ENCODE measurements around the gene DSC1. TPM values are rescaled to one million over a fixed set of nuclear protein-coding genes. Genes with fewer than 3 reads are reported as not detected.

DSC1 gene
- total RNA-seq, 2 donors from 2014 or later = 0.41 TPM; not detected in 1

DNA sequence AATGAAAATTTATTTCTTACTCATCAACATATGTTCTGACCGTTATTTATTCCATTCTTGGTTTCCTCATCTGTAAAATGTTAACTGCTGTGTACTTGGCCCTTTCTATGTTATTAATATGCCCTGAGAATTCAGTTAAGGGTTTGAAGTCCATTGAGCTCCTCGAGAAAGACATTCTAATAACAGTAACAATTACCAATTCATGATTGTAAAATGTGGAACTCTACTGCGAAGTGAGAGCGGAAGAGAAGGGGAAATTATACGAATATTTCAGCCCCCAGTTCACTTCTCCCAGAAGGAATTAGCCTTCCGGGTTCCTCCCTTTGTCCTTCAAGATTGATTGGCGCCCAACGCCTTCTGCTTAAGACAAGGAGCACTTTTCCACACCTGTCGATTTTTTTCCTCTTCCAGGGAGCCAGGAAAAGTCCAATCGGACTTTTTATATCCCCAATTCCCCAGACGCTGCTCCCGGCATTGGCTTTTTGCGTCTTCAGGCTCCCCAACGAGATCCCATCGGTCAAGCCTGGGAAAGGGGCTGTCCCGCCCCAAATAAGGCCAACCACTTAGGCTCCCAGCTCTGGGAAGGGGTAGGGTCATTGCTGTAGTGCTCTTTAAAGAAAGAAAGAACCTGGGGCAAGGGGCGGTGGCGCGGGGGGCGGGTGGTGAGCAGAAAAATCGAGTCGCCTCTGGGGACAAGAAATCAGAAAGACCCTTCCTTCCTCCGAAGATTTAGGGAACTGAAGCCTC is 62.0 kb downstream of the DSC1 start:
- H3K4me1 ChIP-seq (ENCODE audit: control insufficient read depth in 1 of 2, low read depth in 2 of 2) = no peaks in the 10 kb centered on the region
- H3K4me3 ChIP-seq = peak overlapping the region; percentile 72
- no peaks in the 10 kb centered on the region for H3K9me3 ChIP-seq
- H3K27me3 ChIP-seq (replicated peaks; ENCODE audit: insufficient read depth) = no peaks in the 10 kb centered on the region
- no peak for ATAC-seq (ENCODE audit: insufficient number of reproducible peaks, low FRiP score, low read depth)
- no peak for DNase-seq (ENCODE audit: low spot score)
- TF ChIP-seq, protein P1, sequence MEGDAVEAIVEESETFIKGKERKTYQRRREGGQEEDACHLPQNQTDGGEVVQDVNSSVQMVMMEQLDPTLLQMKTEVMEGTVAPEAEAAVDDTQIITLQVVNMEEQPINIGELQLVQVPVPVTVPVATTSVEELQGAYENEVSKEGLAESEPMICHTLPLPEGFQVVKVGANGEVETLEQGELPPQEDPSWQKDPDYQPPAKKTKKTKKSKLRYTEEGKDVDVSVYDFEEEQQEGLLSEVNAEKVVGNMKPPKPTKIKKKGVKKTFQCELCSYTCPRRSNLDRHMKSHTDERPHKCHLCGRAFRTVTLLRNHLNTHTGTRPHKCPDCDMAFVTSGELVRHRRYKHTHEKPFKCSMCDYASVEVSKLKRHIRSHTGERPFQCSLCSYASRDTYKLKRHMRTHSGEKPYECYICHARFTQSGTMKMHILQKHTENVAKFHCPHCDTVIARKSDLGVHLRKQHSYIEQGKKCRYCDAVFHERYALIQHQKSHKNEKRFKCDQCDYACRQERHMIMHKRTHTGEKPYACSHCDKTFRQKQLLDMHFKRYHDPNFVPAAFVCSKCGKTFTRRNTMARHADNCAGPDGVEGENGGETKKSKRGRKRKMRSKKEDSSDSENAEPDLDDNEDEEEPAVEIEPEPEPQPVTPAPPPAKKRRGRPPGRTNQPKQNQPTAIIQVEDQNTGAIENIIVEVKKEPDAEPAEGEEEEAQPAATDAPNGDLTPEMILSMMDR (IDR thresholded peaks at IDR 0.05) = no peak
- H3K36me3 ChIP-seq = no peaks in the 10 kb centered on the region
- H3K27ac ChIP-seq = peak overlapping the region; percentile 38 to 52

DNA sequence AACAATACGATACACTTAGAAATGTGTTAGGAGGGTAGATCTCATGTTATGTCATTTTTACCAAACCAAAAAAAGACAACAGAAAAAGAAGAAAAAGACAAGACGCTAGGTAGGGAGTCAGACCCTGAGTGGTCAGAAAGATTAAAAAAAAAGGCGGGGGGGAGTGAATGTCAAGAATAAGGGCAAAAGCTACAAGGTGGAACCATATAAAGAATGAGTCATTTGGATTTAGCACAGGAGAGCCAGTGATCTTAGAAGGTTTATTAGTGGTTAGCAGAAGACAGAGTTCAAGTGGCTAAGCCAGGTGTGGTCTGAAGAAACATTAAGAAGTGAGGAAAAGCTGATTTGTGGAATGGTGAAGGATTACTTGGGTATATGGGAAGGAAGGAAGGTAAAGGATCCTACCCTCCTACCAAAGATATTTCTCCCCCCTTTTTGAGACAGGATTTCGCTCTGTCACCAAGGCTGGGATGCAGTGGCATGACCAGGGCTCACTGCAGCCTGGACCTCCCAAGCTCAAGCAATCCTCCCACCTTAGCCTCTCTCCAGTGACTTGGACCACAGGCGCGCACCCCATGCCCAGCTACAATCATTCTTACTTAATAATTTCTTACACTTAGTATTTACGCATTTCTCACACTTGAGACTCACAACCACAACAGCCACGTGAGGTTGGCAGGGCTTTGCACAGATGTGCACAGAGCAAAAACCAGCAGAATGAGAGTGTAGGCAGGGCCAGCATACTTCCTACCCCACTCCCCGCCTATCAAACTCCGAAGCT is 63.0 kb downstream of the DSC1 start:
- ATAC-seq (ENCODE audit: insufficient number of reproducible peaks, low FRiP score, low read depth) (no peak), DNase-seq (ENCODE audit: low spot score) (no peak)
- Histone ChIP-seq H3K27ac (no peak overlapping the region), H3K36me3 (no peaks in the 10 kb centered on the region), H3K27me3 (replicated peaks; ENCODE audit: insufficient read depth) (no peaks in the 10 kb centered on the region), H3K4me1 (ENCODE audit: control insufficient read depth in 1 of 2, low read depth in 2 of 2) (no peaks in the 10 kb centered on the region), H3K4me3 (peak overlapping the region; percentile 72), H3K9me3 (no peaks in the 10 kb centered on the region)
- TF ChIP-seq, protein P1 (IDR thresholded peaks at IDR 0.05) = no peak

DNA sequence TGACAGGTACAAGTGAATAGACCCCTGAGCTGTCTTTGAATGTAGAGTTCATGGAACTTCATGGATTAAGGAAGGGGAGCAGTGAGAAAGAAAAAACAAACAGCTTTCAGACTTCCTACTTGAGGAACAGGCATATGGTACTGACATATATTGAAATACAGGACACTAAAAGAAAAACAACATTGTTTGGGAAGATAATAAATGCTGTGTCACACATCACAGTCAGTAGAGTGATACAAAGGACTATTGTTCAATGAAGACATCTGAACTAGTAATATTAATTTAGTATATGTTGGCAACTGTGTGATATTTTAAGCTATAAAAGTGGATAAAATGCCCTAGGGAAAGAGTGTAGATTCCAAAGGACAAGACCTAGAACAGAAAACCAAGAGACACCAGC is 63.8 kb downstream of the DSC1 start:
- DNase-seq (ENCODE audit: low spot score) = no peak
- no peaks in the 10 kb centered on the region for H3K36me3 ChIP-seq
- TF ChIP-seq, protein P1 (IDR thresholded peaks at IDR 0.05) = no peak
- H3K27ac ChIP-seq = no peak overlapping the region
- ATAC-seq (ENCODE audit: insufficient number of reproducible peaks, low FRiP score, low read depth) = no peak
- H3K9me3 ChIP-seq = no peaks in the 10 kb centered on the region
- H3K4me1 ChIP-seq (ENCODE audit: control insufficient read depth in 1 of 2, low read depth in 2 of 2) = no peaks in the 10 kb centered on the region
- no peaks in the 10 kb centered on the region for H3K27me3 ChIP-seq (replicated peaks; ENCODE audit: insufficient read depth)
- H3K4me3 ChIP-seq = no peak overlapping the region

DNA sequence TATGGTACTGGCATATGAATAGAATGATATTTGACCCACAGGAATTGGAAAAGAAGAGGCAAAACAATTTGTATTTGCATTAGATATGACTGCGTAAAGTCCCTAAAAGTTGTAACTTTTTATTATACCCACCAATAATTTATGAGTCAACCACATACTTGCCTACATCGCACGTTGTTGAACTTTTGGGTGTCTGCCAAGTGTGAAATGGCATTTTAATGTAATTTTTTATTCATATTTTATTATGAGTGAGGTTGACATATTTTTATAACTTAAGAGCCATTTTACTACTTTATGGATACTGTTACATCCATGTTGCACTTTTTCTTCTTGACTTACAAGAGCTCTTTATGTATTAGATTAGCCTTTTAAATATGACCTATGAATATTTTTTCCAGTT is 65.0 kb downstream of the DSC1 start:
- no peak overlapping the region for H3K4me3 ChIP-seq
- no peak for ATAC-seq (ENCODE audit: insufficient number of reproducible peaks, low FRiP score, low read depth)

DNA sequence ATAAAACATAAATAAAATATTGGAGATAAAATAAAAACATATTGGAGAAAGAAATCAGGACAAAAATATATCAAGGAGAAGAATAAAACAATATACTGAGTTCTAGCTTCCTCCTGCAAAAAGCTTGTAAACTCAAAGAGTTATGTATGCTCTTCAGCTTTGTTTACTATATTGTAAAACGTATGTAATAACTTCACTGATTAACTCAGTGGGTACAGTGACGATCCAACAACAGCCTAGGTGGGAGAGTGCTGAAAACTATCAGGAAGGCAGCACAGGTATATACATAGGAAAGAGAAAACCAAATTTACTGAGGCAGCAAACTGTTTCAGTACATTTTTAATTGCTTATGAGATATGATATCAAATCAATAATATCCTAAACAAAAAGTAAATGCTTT is 68.8 kb downstream of the DSC1 start:
- H3K27ac ChIP-seq = no peak overlapping the region
- H3K4me1 ChIP-seq (ENCODE audit: control insufficient read depth in 1 of 2, low read depth in 2 of 2) = no peaks in the 10 kb centered on the region
- no peak overlapping the region for H3K4me3 ChIP-seq
- H3K36me3 ChIP-seq = no peaks in the 10 kb centered on the region
- ATAC-seq (ENCODE audit: insufficient number of reproducible peaks, low FRiP score, low read depth) (no peak), DNase-seq (ENCODE audit: low spot score) (no peak)
- TF ChIP-seq, protein P1 (IDR thresholded peaks at IDR 0.05) = no peak
- H3K9me3 ChIP-seq = no peaks in the 10 kb centered on the region
- H3K27me3 ChIP-seq (replicated peaks; ENCODE audit: insufficient read depth) = no peaks in the 10 kb centered on the region

More for the DNA sequence above, 65.0 kb downstream of the DSC1 start:
- no peaks in the 10 kb centered on the region for H3K9me3 ChIP-seq
- no peaks in the 10 kb centered on the region for H3K4me1 ChIP-seq (ENCODE audit: control insufficient read depth in 1 of 2, low read depth in 2 of 2)
- no peak overlapping the region for H3K27ac ChIP-seq
- TF ChIP-seq, protein P1 (IDR thresholded peaks at IDR 0.05) = no peak
- H3K36me3 ChIP-seq = no peaks in the 10 kb centered on the region
- DNase-seq (ENCODE audit: low spot score) = no peak
- H3K27me3 ChIP-seq (replicated peaks; ENCODE audit: insufficient read depth) = no peaks in the 10 kb centered on the region
